Measurements from ENCODE around the gene TENM3. TPM values are rescaled to one million over a fixed set of nuclear protein-coding genes. Genes with fewer than 3 reads are reported as not detected.

Gene TENM3
- total RNA-seq, 1 experiment from 2014 or later = 51.3 TPM

DNA sequence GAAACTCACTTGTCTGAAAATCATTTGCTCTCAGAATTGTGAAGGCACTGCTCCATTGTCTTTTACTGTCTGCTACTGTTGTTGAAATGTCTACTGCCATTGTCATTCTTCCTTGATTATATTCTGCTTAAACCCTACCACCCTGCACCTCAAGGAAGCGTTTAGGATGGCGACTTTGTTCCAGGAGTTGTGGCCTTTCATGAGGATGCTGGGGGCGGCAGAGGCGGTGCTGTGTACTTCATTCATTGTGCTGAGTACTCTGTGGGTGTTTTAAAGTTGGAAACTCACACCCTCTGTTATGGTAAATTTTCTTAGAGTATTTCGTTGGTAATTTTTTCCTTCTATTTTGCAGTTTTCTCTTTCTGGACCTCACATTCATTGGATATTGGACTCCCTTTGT, 258.9 kb downstream of the TENM3 start:
- in situ Hi-C loops (cut with HindIII; ENCODE audit: low pct_unique_long_range_greater_than_20kb, low sequenced_read_pairs) = no loop called here
- DNase-seq (ENCODE audit: low read depth) = no peak

DNA sequence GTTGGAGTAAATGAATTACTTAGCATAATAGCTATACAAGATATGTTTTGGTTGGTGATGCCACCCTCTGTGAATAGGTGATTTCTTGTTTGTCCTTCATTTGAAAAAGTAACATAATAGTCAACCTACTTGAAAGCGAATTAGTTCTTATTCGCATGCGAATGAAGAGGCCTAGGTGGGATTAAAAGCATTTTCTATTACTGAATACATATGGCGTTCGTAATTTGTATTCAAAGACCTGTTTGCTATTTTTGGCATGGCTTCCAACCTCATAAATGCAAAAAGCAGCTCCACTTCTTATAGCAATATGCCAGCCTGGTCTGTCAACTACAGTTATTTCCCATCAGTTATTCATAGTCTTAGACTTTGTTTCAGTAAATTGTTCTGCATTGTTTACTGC, 261.3 kb downstream of the TENM3 start:
- DNase-seq (ENCODE audit: low read depth) = no peak
- in situ Hi-C loops (cut with HindIII; ENCODE audit: low pct_unique_long_range_greater_than_20kb, low sequenced_read_pairs) = no loop called here

DNA sequence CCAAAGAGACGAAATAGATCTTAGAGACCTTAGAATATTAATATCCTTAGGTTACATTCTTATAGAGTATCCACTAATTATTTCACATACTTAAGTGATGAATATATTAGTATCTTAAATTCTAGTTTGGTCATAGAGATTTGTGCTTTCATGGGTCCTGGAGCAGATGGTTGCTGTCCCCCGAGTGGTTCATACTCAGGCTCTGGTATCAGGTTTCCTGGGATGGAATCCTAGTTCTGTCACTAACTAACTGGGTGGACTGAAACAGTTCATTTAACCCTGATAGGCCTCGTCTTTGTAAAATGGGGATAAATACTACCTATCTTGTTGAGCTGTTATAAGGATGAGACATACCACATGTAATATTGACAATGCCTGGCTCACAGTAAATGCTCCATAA, 264.6 kb downstream of the TENM3 start:
- in situ Hi-C loops (cut with HindIII; ENCODE audit: low pct_unique_long_range_greater_than_20kb, low sequenced_read_pairs) = no loop called here
- no peak for DNase-seq (ENCODE audit: low read depth)

DNA sequence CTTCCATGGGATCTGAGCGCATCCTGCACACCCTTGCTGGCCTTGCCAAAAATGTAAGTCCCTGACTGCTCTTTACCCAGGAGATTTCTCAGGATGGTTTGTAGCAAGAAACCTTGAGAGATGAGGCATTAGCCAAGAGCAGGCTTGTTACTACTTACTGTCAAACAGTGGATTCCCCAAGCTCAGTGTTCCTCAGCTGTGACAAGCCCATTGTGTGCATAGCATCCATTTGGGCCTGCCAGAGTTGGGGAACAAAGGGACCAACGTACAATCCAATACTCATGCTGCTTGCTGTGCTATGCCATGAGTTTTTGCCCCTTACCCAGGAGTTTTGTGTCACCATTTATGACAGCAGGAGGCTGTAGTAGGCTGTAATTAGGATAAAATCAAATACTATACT, 267.6 kb downstream of the TENM3 start:
- in situ Hi-C loops (cut with HindIII; ENCODE audit: low pct_unique_long_range_greater_than_20kb, low sequenced_read_pairs) = no loop called here
- no peak for DNase-seq (ENCODE audit: low read depth)

DNA sequence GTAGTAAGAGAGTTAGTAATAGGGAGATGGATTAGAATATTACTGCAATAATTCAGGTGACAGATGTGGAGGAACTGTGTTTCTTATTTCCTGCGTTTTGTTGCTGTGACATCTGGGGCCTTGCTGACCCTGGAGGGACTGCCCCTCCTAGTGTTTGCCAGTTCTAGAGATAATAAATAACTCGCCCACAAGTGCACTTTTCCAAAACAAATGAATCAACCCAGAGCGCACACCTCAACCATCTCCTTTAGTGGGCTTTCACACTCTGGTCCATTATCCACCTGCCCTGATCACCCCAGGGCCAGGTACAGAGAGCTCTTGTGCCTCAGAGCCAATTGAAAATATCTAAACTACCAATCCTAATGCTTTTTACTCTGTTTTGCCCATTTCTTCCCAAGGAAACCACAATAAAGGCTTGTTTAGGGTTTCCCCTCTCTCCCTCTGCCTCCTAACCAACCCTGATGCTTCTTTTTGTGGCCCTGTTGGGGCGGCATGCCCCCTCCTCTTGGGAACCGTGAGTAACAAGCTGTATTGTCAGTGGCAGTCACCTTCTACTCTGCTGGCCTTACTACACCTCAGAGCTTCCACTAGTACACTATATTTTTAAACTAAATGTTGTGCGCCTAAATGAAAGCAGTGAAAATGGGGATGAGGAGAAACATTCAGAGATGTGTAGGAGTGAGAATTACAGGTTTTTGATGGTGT, 270.5 kb downstream of the TENM3 start:
- no peak for DNase-seq (ENCODE audit: low read depth)
- in situ Hi-C loops (cut with HindIII; ENCODE audit: low pct_unique_long_range_greater_than_20kb, low sequenced_read_pairs) = no loop called here

DNA sequence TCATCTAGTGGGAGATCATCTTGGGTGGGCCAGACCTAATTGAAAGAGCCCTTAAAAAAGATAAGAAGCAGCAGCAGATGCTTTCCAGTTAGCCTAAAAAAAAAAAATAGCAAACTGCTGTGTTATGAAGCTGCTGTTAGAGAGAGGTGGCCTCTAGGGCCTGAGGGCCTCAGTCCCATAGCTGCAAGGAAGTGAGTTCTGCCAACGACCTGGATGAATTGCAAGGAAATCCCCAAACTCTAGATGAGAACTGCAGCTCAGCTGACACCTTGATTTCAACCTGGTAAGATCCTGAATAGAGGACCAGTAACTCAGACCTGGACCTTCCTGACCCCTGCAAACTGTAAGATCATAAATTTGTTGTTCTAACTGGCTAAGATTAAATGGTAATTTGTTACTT, 275.2 kb downstream of the TENM3 start:
- in situ Hi-C loops (cut with HindIII; ENCODE audit: low pct_unique_long_range_greater_than_20kb, low sequenced_read_pairs) = no loop called here

DNA sequence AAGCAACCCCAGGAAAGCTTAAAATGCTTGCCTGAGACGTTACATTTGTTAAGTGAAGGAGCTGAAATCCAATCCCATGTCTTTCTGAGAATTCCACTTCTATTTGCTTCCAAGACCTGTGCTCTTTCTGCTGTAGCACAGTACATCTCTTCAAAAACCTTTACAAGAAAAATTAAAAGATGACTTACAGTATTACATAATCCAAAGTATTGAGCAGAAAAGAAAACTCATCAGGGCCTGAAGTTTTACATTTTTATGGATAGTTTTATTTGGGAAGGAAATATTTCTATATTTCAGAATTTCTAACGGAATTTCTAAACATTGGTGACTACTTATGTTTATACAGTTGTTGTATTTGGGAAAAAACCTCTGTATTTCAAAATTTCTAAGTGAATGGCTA, 276.3 kb downstream of the TENM3 start:
- in situ Hi-C loops (cut with HindIII; ENCODE audit: low pct_unique_long_range_greater_than_20kb, low sequenced_read_pairs) = no loop called here
- no peak for DNase-seq (ENCODE audit: low read depth)

More for the DNA sequence above, 275.2 kb downstream of the TENM3 start:
- no peak for DNase-seq (ENCODE audit: low read depth)

DNA sequence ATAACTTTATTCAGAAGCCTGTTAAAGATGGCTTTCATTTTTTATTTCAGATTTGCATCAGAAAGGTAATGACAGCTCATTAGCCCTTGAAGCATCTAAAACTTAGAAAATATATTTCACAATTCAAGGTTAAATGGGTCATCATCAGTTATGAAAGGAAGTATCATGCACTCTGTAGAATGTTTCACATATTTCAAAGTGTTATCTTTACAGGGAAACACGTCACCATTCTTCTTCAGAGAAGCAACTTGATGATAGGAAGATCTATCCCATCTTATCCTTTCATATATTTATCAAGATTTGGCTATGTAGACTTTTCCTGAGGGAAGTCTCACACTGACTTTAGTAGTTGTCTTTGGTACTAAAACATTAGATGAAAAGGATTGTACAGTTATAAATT, 277.8 kb downstream of the TENM3 start:
- in situ Hi-C loops (cut with HindIII; ENCODE audit: low pct_unique_long_range_greater_than_20kb, low sequenced_read_pairs) = no loop called here
- no peak for DNase-seq (ENCODE audit: low read depth)

DNA sequence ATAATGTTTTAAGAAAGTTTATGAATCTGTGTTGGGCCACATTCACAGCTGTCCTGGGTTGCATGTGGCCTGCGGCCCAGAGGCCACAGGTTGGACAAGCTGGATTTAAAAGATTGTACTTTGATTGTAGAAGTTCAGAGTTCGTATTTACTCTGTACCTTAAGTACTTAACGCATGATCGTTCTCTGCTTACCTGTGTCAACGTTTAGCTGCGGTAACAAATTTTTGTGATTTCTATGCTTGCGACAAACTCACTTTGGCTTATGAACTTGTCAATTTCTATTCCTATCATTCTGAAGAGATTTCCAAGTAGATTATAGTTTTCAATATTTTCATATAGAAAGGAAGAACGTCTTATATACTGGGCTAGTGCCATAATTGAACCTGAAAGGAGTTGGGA, 285.6 kb downstream of the TENM3 start:
- in situ Hi-C loops (cut with HindIII; ENCODE audit: low pct_unique_long_range_greater_than_20kb, low sequenced_read_pairs) = no loop called here
- no peak for DNase-seq (ENCODE audit: low read depth)

DNA sequence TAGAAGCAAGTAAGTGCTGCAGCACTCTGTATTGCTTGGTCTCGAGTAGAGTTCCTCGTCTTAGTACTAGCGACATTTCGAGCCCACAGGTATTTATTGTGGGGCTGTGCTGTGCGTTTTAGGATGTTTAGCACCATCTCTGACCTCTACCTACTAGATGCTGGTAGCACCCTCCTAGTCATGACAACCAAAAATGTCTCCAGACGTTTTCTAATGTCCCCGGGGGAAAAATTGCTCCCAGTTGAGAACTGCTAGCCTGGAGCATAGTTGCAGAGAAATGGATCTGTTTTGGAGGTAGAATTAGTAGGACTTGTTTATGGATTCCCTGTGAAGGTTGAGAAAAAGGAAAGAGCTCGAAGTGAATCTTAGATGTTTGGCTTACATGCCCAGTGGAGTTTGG, 287.2 kb downstream of the TENM3 start:
- in situ Hi-C loops (cut with HindIII; ENCODE audit: low pct_unique_long_range_greater_than_20kb, low sequenced_read_pairs) = no loop called here
- DNase-seq (ENCODE audit: low read depth) = no peak

DNA sequence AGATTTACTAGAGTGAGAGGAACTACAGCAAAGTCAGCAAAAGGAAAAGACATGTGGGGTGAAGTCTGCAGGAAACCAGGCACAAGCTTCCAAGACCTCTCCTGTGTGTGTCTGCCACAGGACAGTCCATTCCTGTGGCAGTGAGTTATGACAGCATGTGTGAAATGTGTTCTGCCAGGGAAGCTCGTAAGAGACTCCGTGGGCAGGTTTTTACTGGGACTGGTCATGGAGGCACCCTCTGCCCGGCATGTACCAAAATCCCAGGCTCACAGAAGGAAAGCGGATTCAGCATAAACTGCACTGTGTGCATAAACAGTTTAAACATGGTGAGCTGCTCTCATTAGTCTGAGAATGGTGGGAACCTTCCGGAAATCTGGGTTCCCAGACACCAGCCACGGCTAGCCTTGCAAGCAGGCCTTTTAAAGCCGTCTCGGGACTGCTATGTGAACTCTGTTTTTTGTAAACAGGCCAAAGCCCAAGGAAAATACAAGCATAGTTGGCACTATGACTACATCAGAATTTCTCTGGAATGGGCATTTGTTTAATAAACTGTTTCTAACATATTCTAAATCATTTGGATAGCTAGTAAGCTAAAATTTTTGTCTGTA, 288.5 kb downstream of the TENM3 start:
- in situ Hi-C loops (cut with HindIII; ENCODE audit: low pct_unique_long_range_greater_than_20kb, low sequenced_read_pairs) = no loop called here
- DNase-seq (ENCODE audit: low read depth) = no peak

DNA sequence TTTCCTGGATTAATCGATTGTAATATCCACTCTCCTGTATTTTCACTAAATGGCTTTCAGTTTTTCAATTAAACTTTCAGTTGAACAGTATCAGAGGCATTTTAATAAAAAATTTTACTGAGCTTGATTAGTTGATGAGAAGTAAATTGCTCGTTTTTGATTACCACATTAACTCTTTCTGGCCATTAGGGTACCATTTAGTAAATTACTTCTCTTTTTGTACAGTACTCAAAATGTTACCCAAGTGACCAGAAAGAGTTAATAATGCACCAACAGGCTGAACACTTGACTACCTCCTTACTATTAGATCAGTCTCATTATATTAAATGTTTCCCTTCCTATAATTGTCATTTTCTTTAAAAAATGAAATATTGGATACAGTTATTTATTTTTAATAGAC, 289.2 kb downstream of the TENM3 start:
- in situ Hi-C loops (cut with HindIII; ENCODE audit: low pct_unique_long_range_greater_than_20kb, low sequenced_read_pairs) = no loop called here
- no peak for DNase-seq (ENCODE audit: low read depth)

DNA sequence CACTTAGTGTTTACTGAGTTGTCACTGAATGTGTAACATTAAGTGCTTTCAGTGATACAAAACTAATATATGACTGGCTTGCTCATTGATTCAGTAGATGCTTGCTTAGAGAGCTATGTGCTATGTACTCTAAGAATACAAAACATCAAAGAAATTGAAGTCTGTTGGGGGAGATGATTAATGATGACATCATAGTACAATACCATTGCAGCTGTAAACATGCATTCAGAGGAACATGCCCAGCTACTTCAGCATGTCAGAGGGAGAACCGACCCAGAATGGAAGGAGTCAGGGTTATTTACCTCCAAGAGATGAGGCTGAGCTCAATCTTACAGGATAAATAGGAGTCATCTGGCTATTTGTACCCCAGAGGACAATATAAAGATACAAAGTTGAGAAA, 290.8 kb downstream of the TENM3 start:
- in situ Hi-C loops (cut with HindIII; ENCODE audit: low pct_unique_long_range_greater_than_20kb, low sequenced_read_pairs) = no loop called here
- no peak for DNase-seq (ENCODE audit: low read depth)

DNA sequence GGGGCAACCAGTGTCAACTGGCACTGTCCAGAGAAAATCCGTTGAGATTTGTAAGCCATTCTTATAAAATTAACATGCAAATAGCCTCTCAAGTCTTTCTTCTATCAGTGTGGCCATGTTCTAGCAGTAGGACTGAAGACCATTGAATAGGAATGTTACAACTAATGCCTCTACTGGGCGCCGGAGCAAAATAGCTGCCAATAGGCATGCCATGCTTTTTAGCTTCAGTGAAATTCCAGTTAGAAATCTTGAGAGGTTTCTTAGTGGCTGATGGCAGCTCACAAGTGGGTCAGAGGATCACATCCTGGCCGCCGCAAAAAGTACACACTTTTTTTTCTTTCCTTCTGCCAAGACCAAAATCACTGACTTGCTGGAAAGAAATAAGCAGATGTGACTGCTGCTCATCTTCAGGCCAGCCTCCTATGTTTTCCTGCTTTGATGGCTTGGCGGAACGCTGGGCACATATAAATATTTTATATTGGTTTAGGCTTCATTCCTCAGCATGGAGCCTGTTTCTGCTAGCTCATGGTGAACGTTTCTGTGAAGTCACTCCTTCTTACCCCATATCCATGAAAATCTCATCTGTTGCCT, 293.1 kb downstream of the TENM3 start:
- in situ Hi-C loops (cut with HindIII; ENCODE audit: low pct_unique_long_range_greater_than_20kb, low sequenced_read_pairs) = no loop called here
- DNase-seq (ENCODE audit: low read depth) = no peak

DNA sequence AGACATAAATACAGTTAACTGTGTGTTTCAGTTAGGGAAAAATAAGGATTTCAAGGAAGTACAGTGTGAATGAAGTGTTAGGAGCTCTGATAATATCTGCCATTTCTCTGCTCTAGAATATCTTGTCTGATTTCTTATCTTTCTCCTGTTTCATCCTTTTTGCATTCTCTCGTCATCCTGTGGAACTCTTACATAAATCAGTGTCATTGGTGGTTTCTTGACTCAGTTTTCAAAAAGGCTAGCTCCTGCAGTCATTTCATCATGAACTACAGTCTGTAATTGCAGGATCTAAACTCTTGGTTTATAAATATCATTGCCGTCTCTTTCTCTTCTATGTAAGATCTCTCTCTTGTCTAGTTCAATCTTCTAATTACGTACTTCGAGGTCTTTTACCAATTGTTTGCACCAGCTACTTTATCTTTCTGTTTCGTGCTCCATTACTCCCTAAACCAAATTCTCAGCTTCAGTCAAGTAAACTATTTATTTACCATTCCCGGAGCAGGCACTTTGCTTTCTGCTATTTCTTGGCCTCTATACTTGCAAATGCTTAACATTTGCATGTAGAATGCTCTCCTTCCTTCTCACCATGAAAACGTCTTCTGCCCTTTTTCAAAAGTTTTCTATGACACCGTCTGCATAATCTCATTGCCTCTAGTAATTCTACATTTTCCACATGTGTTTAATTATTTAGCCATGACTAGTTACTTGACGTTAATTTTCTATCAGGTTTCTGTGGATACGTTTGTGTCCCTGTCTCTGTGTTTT, 294.0 kb downstream of the TENM3 start:
- in situ Hi-C loops (cut with HindIII; ENCODE audit: low pct_unique_long_range_greater_than_20kb, low sequenced_read_pairs) = no loop called here
- DNase-seq (ENCODE audit: low read depth) = peak; percentile 16

DNA sequence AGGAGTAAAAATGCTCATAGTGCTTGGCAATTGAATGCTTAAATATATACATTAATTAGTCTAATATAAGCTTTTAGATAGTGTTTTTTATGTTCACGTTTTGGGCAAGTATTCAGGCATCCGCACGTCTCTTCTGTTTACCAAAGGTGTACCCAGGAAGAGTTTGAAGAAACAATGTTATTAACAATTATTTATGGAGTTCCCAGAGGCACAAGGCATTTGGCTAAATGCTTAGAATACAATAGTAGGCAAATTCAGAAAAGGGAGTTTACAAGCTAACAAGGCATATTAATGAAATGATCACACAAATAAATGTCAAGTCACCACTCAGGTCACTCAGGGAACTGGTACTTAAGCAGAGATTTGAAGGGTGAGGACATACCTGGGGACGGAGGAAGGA, 294.8 kb downstream of the TENM3 start:
- DNase-seq (ENCODE audit: low read depth) = no peak
- in situ Hi-C loops (cut with HindIII; ENCODE audit: low pct_unique_long_range_greater_than_20kb, low sequenced_read_pairs) = no loop called here

DNA sequence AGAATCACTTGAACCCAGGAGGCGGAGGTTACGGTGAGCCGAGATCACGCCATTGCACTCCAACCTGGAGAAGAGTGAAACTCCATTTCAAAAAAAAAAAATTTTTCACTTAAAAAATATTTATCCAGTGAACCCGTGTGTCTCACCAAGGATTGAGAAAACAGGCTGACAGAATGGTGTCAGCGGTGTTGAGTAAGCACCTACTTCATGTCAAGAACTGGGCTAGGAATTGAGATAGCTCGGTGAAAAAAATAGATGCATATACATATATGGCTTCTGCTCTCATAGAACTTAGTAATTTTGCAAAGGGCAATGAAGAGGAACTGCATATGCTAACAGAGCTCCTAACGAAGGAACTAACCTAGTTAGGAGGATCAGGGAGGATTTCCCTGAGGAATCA, 297.3 kb downstream of the TENM3 start:
- in situ Hi-C loops (cut with HindIII; ENCODE audit: low pct_unique_long_range_greater_than_20kb, low sequenced_read_pairs) = no loop called here
- DNase-seq (ENCODE audit: low read depth) = no peak

DNA sequence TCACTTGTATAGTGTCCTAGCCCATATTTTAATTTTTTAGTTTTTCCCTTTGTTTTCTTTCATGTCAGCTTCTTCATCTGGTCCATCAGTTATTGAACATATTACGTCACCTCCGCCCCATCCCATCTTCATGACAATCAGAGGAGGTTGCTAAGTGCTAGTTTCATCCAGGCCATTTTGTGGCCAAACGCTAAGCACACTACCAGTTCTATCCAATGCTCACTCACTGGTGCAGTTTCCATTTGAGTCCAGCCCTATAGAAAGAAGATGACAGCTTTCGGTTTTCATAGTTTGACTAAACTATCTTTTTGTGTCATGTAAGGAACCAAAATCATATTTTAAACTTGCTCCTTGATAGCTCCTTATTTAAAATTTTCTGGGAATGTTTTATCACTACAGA, 304.2 kb downstream of the TENM3 start:
- in situ Hi-C loops (cut with HindIII; ENCODE audit: low pct_unique_long_range_greater_than_20kb, low sequenced_read_pairs) = no loop called here
- DNase-seq (ENCODE audit: low read depth) = no peak

DNA sequence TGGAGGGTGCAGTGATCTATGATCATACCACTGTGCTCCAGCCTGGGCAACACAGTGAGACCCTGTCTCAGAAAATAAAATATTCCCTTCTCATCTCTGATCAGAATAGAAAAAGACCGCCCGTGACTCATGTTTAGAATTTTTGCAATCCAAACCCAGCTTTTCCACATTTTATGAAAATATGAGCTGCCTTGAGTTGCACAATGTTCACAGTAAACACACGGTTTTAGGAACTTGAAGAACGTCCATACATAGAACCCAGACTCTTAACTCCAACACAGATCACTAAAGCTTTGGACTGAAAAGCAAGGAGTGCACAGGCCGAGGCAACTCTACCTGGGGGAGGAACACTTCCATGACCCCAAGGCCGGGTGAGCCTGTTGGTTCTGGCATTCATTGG, 305.0 kb downstream of the TENM3 start:
- in situ Hi-C loops (cut with HindIII; ENCODE audit: low pct_unique_long_range_greater_than_20kb, low sequenced_read_pairs) = no loop called here
- no peak for DNase-seq (ENCODE audit: low read depth)

Data from Caki2 (cell line).